ENCODE data around the gene SORBS1. TPM values are rescaled to one million over a fixed set of nuclear protein-coding genes. Genes with fewer than 3 reads are reported as not detected.
A peak's percentile ranks its signal among the peaks of the same experiment; 100 is the strongest.

Gene SORBS1
- total RNA-seq, 1 donor from 2014 or later, result 16.1 TPM

- H3K9me3 ChIP-seq (ENCODE audit: low read depth), result no peaks in the 10 kb centered on the region
- peaks cover 19% of the 10 kb centered on the region for H3F3A ChIP-seq (ENCODE audit: low read depth)
- H3K27ac ChIP-seq, result no peak overlapping the region
- H3K27ac Mint-ChIP-seq, result no peak overlapping the region
- H3K9me3 Mint-ChIP-seq, result peaks cover 2% of the 10 kb centered on the region
- peak; percentile 92 for DNase-seq (ENCODE audit: low spot score)
- H3K4me1 Mint-ChIP-seq, result peaks cover 15% of the 10 kb centered on the region
- H3K27me3 Mint-ChIP-seq (ENCODE audit: insufficient read depth, low read depth), result peaks cover 7% of the 10 kb centered on the region
- H3K36me3 Mint-ChIP-seq, result peaks cover 2% of the 10 kb centered on the region
- H3K9ac ChIP-seq, result no peak overlapping the region
- H3K4me3 ChIP-seq, result no peak overlapping the region
- TF ChIP-seq CTCF (IDR thresholded peaks at IDR 0.05) (peak; percentile 98), EZH2phosphoT487 (IDR thresholded peaks at IDR 0.05) (no peak)
- no peaks in the 10 kb centered on the region for H3K79me2 ChIP-seq (ENCODE audit: low read depth)
- peaks cover 6% of the 10 kb centered on the region for H4K20me1 ChIP-seq (ENCODE audit: low read depth)
- H2AFZ ChIP-seq (replicated peaks), result peak overlapping the region; percentile 60
- peaks cover 18% of the 10 kb centered on the region for H3K4me1 ChIP-seq
- H3K4me3 Mint-ChIP-seq, result no peak overlapping the region
- H3K4me2 ChIP-seq, result no peak overlapping the region
- H3K27me3 ChIP-seq, result no peaks in the 10 kb centered on the region
- H3K36me3 ChIP-seq, result no peaks in the 10 kb centered on the region
These were observed 40.0 kb upstream of the SORBS1 start for GRCh38 chr10:95601116-95601719.

GRCh38 chr10:95600158-95600557 is 39.0 kb upstream of the SORBS1 start:
- H3F3A ChIP-seq (ENCODE audit: low read depth), result peaks cover 11% of the 10 kb centered on the region
- no peak for TF ChIP-seq CTCF (IDR thresholded peaks at IDR 0.05)
- TF ChIP-seq EZH2phosphoT487 (IDR thresholded peaks at IDR 0.05), result no peak
- no peak for TF ChIP-seq EZH2 (IDR thresholded peaks at IDR 0.05)
- H3K4me3 ChIP-seq, result no peak overlapping the region
- Mint-ChIP-seq H3K27me3 (ENCODE audit: insufficient read depth, low read depth) (peaks cover 7% of the 10 kb centered on the region), H3K4me3 (no peak overlapping the region), H3K36me3 (no peaks in the 10 kb centered on the region), H3K27ac (no peak overlapping the region), H3K9me3 (peaks cover 5% of the 10 kb centered on the region), H3K4me1 (peaks cover 13% of the 10 kb centered on the region)
- no peak overlapping the region for H3K9ac ChIP-seq
- no peaks in the 10 kb centered on the region for H3K36me3 ChIP-seq
- H3K27me3 ChIP-seq, result no peaks in the 10 kb centered on the region
- no peaks in the 10 kb centered on the region for H3K79me2 ChIP-seq (ENCODE audit: low read depth)
- DNase-seq (ENCODE audit: low spot score), result no peak
- H2AFZ ChIP-seq (replicated peaks), result no peak overlapping the region
- peaks cover 15% of the 10 kb centered on the region for H3K4me1 ChIP-seq
- peaks cover 5% of the 10 kb centered on the region for H4K20me1 ChIP-seq (ENCODE audit: low read depth)
- no peak overlapping the region for H3K4me2 ChIP-seq
- H3K27ac ChIP-seq, result no peak overlapping the region
- no peaks in the 10 kb centered on the region for H3K9me3 ChIP-seq (ENCODE audit: low read depth)

GRCh38 chr10:95597788-95598187 is 36.6 kb upstream of the SORBS1 start:
- TF ChIP-seq EZH2phosphoT487 (IDR thresholded peaks at IDR 0.05), result no peak
- TF ChIP-seq EZH2 (IDR thresholded peaks at IDR 0.05), result no peak
- TF ChIP-seq CTCF (IDR thresholded peaks at IDR 0.05), result no peak
- H3K27ac ChIP-seq, result no peak overlapping the region
- H3K27me3 ChIP-seq, result no peaks in the 10 kb centered on the region
- peaks cover 5% of the 10 kb centered on the region for H3K4me1 Mint-ChIP-seq
- no peak overlapping the region for H3K4me3 Mint-ChIP-seq
- H3F3A ChIP-seq (ENCODE audit: low read depth), result no peaks in the 10 kb centered on the region
- H3K27me3 Mint-ChIP-seq (ENCODE audit: insufficient read depth, low read depth), result peaks cover 7% of the 10 kb centered on the region
- no peak overlapping the region for H3K4me2 ChIP-seq
- no peaks in the 10 kb centered on the region for H4K20me1 ChIP-seq (ENCODE audit: low read depth)
- H3K36me3 Mint-ChIP-seq, result no peaks in the 10 kb centered on the region
- H3K79me2 ChIP-seq (ENCODE audit: low read depth), result no peaks in the 10 kb centered on the region
- no peak overlapping the region for H2AFZ ChIP-seq (replicated peaks)
- H3K4me3 ChIP-seq, result no peak overlapping the region
- no peak for DNase-seq (ENCODE audit: low spot score)
- no peaks in the 10 kb centered on the region for H3K4me1 ChIP-seq
- H3K9ac ChIP-seq, result no peak overlapping the region
- H3K36me3 ChIP-seq, result no peaks in the 10 kb centered on the region
- H3K27ac Mint-ChIP-seq, result no peak overlapping the region
- H3K9me3 Mint-ChIP-seq, result peaks cover 7% of the 10 kb centered on the region
- H3K9me3 ChIP-seq (ENCODE audit: low read depth), result no peaks in the 10 kb centered on the region

Measured in neural progenitor cell (in vitro differentiated cells).